Peyer's patch (tissue), 4 donors: ENCODE results near the gene GRM1. TPM values are rescaled to one million over a fixed set of nuclear protein-coding genes. Genes with fewer than 3 reads are reported as not detected.

Experiments
- DNase-seq, 3 donors: peaks; one replicate each; pipeline ENCODE4 v3.0.0-alpha.2; 2017 to 2019
- H3K27ac ChIP-seq, 4 donors: fragments of 200-600 bp; sonication (generic); one replicate each; pipeline ENCODE4 v1.5.1; 2016 to 2019
- H3K27me3 ChIP-seq, 2 donors: fragments of 200-600 bp; sonication (generic); one replicate each; pipeline ENCODE4 v1.5.1; 2019
- H3K36me3 ChIP-seq, 3 donors: fragments of 200-600 bp; sonication (generic); one replicate each; pipeline ENCODE4 v1.5.1; 2016 to 2019
- H3K4me1 ChIP-seq, 4 donors: fragments of 200-600 bp; sonication (generic); one replicate each; pipeline ENCODE4 v1.5.1; 2016 to 2019
- H3K4me3 ChIP-seq, 4 donors: fragments of 200-600 bp; sonication (generic); 1 replicate in 3 of 4; 2 replicates in 1 of 4; pipeline ENCODE4 v1.5.1; 2016 to 2019; ENCODE audit warnings: mild to moderate bottlenecking in 1 of 4
- H3K9me3 ChIP-seq, 4 donors: fragments of 200-600 bp; sonication (generic); one replicate each; pipeline ENCODE4 v1.5.1; 2016 to 2019; ENCODE audit warnings: mild to moderate bottlenecking in 1 of 4
- POLR2A ChIP-seq, 2 donors: fragments of 450-650 bp; IDR thresholded peaks; one replicate each; pipeline ENCODE4 v1.5.1; 2017; ENCODE audit warnings: antibody characterized with exemption in 2 of 2, mild to moderate bottlenecking in 2 of 2, moderate library complexity in 2 of 2
- total RNA-seq, 4 donors: library from RNA; depleted of rRNA; stranded (reverse); fragments of >200 nt; gene quantifications; one replicate each; pipeline ENCODE4 v1.1.0, GENCODE V29; 2016
- TF ChIP-seq, protein P1 (sequence below), 6 experiments: fragments of 450-650 bp in 4 of 6; fragments of 200-600 bp in 2 of 6; sonication (generic) in 1 of 6; IDR thresholded peaks; one replicate each; pipeline ENCODE4 v1.5.1; 2017 to 2019; ENCODE audit warnings: antibody characterized with exemption in 6 of 6, mild to moderate bottlenecking in 3 of 6, moderate library complexity in 1 of 6

GRM1 gene
- total RNA-seq, 4 donors from 2014 or later, result not detected

DNA sequence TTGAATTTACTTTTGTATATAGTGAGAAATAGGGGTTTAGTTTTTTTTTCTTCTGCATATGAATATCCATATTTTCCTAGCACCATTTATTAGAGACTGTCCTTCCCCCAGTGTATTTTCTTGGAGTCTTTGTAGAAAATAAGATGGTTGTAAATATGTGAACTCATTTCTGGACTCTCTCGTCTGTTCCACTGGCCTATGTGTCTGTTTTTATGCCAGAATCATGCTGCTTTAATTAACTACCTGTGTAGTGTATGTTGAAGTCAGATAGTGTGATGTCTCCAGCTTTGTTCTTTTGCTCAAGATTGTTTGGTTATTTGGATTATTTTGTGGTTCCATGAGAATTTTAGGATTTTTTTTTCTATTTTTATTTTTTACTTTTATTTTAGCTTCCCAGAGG is 338.2 kb downstream of the GRM1 start:
- no peak for DNase-seq
- TF ChIP-seq, protein P1, sequence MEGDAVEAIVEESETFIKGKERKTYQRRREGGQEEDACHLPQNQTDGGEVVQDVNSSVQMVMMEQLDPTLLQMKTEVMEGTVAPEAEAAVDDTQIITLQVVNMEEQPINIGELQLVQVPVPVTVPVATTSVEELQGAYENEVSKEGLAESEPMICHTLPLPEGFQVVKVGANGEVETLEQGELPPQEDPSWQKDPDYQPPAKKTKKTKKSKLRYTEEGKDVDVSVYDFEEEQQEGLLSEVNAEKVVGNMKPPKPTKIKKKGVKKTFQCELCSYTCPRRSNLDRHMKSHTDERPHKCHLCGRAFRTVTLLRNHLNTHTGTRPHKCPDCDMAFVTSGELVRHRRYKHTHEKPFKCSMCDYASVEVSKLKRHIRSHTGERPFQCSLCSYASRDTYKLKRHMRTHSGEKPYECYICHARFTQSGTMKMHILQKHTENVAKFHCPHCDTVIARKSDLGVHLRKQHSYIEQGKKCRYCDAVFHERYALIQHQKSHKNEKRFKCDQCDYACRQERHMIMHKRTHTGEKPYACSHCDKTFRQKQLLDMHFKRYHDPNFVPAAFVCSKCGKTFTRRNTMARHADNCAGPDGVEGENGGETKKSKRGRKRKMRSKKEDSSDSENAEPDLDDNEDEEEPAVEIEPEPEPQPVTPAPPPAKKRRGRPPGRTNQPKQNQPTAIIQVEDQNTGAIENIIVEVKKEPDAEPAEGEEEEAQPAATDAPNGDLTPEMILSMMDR (IDR thresholded peaks at IDR 0.05), result no peak
- TF ChIP-seq POLR2A (IDR thresholded peaks at IDR 0.05), result no peak

DNA sequence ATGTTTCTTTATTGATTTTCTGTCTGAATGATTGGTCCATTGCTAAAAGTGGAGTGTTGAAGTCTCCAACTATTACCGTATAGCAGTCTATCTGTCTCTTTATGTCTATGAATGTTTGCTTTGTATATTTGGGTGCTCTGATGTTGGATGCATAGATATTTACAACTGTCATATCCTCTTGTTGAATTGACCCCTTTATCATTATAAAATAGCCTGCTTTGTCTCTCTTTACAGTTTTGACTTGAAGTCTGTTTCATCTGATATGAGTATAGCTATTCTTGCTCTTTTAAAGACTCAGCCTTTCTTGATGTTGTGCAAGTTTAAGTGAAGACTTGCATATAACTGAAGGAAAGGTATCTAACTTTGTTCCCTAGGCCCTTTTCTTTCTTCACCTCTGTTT is 341.0 kb downstream of the GRM1 start:
- Histone ChIP-seq H3K9me3 (no peaks in the 10 kb centered on the region), H3K36me3 (no peaks in the 10 kb centered on the region), H3K4me3 (no peak overlapping the region), H3K27me3 (no peaks in the 10 kb centered on the region), H3K27ac (no peak overlapping the region), H3K4me1 (no peaks in the 10 kb centered on the region)
- TF ChIP-seq, protein P1 (IDR thresholded peaks at IDR 0.05), result no peak
- no peak for TF ChIP-seq POLR2A (IDR thresholded peaks at IDR 0.05)
- DNase-seq, result no peak

More for the DNA sequence above, 338.2 kb downstream of the GRM1 start:
- no peak overlapping the region for H3K4me3 ChIP-seq
- no peaks in the 10 kb centered on the region for H3K36me3 ChIP-seq
- no peaks in the 10 kb centered on the region for H3K4me1 ChIP-seq
- no peaks in the 10 kb centered on the region for H3K27me3 ChIP-seq
- H3K9me3 ChIP-seq, result no peaks in the 10 kb centered on the region
- no peak overlapping the region for H3K27ac ChIP-seq

DNA sequence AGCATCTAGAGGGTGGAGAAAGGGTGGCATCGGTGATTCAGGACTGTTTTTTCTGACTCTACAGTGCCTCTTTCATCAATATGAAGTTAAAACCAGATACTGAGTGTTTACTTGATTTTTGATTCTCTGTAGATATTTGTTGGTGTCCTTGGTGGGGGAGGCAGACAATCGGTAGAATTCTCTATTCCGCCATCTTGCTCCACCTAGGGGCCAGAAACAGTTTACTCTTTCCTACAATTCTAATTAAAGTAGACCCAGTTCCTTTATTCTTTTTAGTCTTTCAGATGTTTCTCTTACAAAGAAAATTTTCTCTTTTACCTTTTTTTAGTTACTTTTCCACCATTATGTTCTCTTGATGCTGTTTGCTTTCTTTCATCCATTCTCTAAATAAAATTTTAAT is 352.6 kb downstream of the GRM1 start:
- DNase-seq, result no peak
- Histone ChIP-seq H3K9me3 (no peaks in the 10 kb centered on the region), H3K36me3 (no peaks in the 10 kb centered on the region), H3K27me3 (no peaks in the 10 kb centered on the region), H3K4me3 (no peak overlapping the region), H3K27ac (no peak overlapping the region), H3K4me1 (no peaks in the 10 kb centered on the region)
- TF ChIP-seq POLR2A (IDR thresholded peaks at IDR 0.05), result no peak
- TF ChIP-seq, protein P1 (IDR thresholded peaks at IDR 0.05), result no peak

DNA sequence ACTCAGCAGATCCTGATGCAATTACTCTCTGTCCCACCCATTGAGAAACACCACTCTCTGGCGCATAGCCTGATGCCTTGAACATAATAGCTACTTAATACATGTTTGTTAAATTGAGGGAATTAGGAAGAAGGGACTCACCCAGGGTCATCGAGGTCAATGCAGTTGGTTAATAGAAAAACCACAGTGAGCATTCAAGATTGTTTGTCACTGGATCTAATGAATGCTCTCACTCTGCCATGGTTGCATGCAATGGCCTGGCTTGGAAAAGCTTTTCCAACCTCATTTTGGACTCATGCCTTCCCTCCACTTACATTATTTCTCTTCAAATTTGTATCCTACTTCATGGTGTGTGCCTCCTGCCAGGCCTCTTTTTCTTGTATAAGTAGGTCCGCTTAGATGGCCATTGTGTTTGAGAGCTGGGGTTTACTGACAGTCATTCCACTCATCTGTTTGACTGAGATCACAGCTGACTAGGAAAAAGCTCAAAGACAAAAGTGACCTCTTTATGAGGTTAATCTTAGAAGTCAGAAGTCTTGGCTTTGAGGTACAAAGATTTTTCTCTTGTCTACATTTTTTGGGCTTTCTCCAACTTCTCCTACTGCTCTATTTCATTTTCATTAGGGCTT is 360.0 kb downstream of the GRM1 start:
- H3K4me1 ChIP-seq, result no peaks in the 10 kb centered on the region
- no peak overlapping the region for H3K27ac ChIP-seq
- TF ChIP-seq, protein P1 (IDR thresholded peaks at IDR 0.05), result no peak
- no peak for TF ChIP-seq POLR2A (IDR thresholded peaks at IDR 0.05)
- H3K36me3 ChIP-seq, result no peaks in the 10 kb centered on the region
- H3K27me3 ChIP-seq, result no peaks in the 10 kb centered on the region
- H3K4me3 ChIP-seq, result no peak overlapping the region
- DNase-seq, result no peak
- no peaks in the 10 kb centered on the region for H3K9me3 ChIP-seq

DNA sequence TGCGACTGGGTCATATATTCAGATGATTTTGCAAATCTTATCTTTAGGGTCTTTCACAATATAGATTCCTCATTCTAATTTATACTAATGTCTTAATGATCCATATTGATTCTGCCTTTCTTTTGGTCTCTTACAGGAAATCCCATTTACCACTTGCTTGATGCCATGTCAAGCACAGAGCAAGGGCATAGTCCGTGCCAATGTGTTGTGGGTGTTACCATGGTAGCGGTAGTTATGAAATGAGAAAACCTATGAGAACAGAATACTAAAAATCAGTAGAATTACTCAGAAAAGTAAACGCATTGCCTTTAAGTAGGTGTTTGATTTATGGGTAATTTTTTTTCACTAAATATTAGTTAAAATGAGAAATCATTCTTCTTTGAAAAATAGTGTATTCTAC is 360.9 kb downstream of the GRM1 start:
- no peaks in the 10 kb centered on the region for H3K4me1 ChIP-seq
- no peak overlapping the region for H3K4me3 ChIP-seq
- H3K36me3 ChIP-seq, result no peaks in the 10 kb centered on the region
- no peaks in the 10 kb centered on the region for H3K27me3 ChIP-seq
- no peak overlapping the region for H3K27ac ChIP-seq
- DNase-seq, result no peak
- TF ChIP-seq, protein P1 (IDR thresholded peaks at IDR 0.05), result no peak
- TF ChIP-seq POLR2A (IDR thresholded peaks at IDR 0.05), result no peak
- H3K9me3 ChIP-seq, result no peaks in the 10 kb centered on the region

DNA sequence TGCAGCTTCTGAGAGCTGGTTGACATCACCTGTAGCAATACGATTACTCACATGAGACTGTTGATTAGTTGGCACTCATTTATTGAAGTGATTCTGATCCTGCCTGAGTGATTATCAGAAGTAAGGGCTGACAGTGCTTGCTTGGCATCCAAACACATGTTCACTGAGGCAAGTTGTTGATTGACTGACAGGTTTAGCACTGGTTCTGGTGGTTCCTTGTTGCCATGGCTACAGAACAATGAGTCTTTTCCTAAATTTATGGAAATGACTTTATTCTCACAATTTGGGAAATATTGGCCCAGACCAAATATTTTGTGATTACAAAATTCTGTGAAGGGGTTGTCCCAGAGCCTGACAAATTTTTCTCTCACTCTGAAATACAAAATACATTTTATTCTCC is 368.8 kb downstream of the GRM1 start:
- H3K27ac ChIP-seq, result no peak overlapping the region
- no peaks in the 10 kb centered on the region for H3K9me3 ChIP-seq
- no peaks in the 10 kb centered on the region for H3K36me3 ChIP-seq
- H3K27me3 ChIP-seq, result no peaks in the 10 kb centered on the region
- no peak for DNase-seq
- TF ChIP-seq POLR2A (IDR thresholded peaks at IDR 0.05), result no peak
- TF ChIP-seq, protein P1 (IDR thresholded peaks at IDR 0.05), result no peak
- H3K4me3 ChIP-seq, result no peak overlapping the region
- no peaks in the 10 kb centered on the region for H3K4me1 ChIP-seq
